Liver (tissue), 9 donors: ENCODE data around the gene GTPBP6. TPM values are rescaled to one million over a fixed set of nuclear protein-coding genes. Genes with fewer than 3 reads are reported as not detected.

Source experiments
- DNase-seq: peaks from one replicate; pipeline ENCODE4 v3.0.0-alpha.2; 2017; ENCODE audit warnings: low spot score
- H3K27ac ChIP-seq, 2 donors: one replicate each; pipeline ENCODE4 v1.7.0; 2013; ENCODE audit warnings: inconsistent platforms in 2 of 2, low read length in 2 of 2, control low read depth in 1 of 2, low read depth in 1 of 2, mild to moderate bottlenecking in 1 of 2
- H3K27me3 ChIP-seq, 4 donors: one replicate each; pipeline versions ENCODE4 v1.6.1 to v1.7.0; 2013; ENCODE audit warnings: low read length in 3 of 4, inconsistent platforms in 1 of 4, mild to moderate bottlenecking in 1 of 4, moderate library complexity in 1 of 4; ENCODE audit not compliant: control insufficient read depth in 4 of 4, insufficient read depth in 4 of 4
- H3K36me3 ChIP-seq, 4 donors: one replicate each; pipeline versions ENCODE4 v1.6.1 to v1.7.0; 2013; ENCODE audit warnings: low read length in 3 of 4, mild to moderate bottlenecking in 3 of 4, low read depth in 1 of 4, moderate library complexity in 1 of 4; ENCODE audit not compliant: control insufficient read depth in 4 of 4, insufficient read depth in 3 of 4
- H3K4me1 ChIP-seq, 4 donors: one replicate each; pipeline versions ENCODE4 v1.6.1 to v1.7.0; 2013; ENCODE audit warnings: low read length in 3 of 4, mild to moderate bottlenecking in 3 of 4, moderate library complexity in 1 of 4; ENCODE audit not compliant: control insufficient read depth in 4 of 4, insufficient read depth in 4 of 4
- H3K4me3 ChIP-seq, 3 donors: one replicate each; pipeline versions ENCODE4 v1.6.1 to v1.7.0; 2013; ENCODE audit warnings: low read length in 3 of 3, control low read depth in 1 of 3, low read depth in 1 of 3, mild to moderate bottlenecking in 1 of 3
- H3K9ac ChIP-seq, 2 donors: one replicate each; pipeline ENCODE4 v1.7.0; 2013; ENCODE audit warnings: low read length in 2 of 2, mild to moderate bottlenecking in 2 of 2, moderate library complexity in 2 of 2, control low read depth in 1 of 2, low read depth in 1 of 2
- H3K9me3 ChIP-seq, 4 donors: one replicate each; pipeline versions ENCODE4 v1.6.1 to v1.7.0; 2013; ENCODE audit warnings: low read length in 3 of 4; ENCODE audit not compliant: control insufficient read depth in 4 of 4
- ATF3 ChIP-seq: IDR thresholded peaks from 2 replicates; pipeline ENCODE4 v1.6.1; 2016; ENCODE audit warnings: antibody characterized with exemption
- FOXA1 ChIP-seq: IDR thresholded peaks from 2 replicates; pipeline ENCODE4 v1.6.1; 2016; ENCODE audit warnings: antibody characterized with exemption
- FOXA2 ChIP-seq: IDR thresholded peaks from 2 replicates; pipeline ENCODE4 v1.6.1; 2016; ENCODE audit warnings: antibody characterized with exemption
- HNF4A ChIP-seq, 2 donors: conservative IDR thresholded peaks; 2 replicates each; pipeline ENCODE4 v1.6.1; 2016; ENCODE audit warnings: antibody characterized with exemption in 2 of 2, mild to moderate bottlenecking in 2 of 2
- REST ChIP-seq: IDR thresholded peaks from 2 replicates; pipeline ENCODE4 v1.6.1; 2016; ENCODE audit warnings: antibody characterized with exemption, mild to moderate bottlenecking
- SP1 ChIP-seq: IDR thresholded peaks from 2 replicates; pipeline ENCODE4 v1.6.1; 2018; ENCODE audit warnings: antibody characterized with exemption, mild to moderate bottlenecking
- TAF1 ChIP-seq: conservative IDR thresholded peaks from 2 replicates; pipeline ENCODE4 v1.6.1; 2016; ENCODE audit warnings: antibody characterized with exemption, mild to moderate bottlenecking
- WGBS: extraction: QIAGEN DNeasy Blood & Tissue Kit; methylation state at CpG from one replicate; pipeline ENCODE4 v1.1.7; 2013; 5-methylcytosine and 5-hydroxymethylcytosine counted together
- polyA plus RNA-seq, 2 donors: library from polyadenylated mRNA; stranded (reverse) in 1 of 2; unstranded in 1 of 2; fragments of 200-250 nt in 1 of 2; fragments of >200 nt in 1 of 2; fragmentation: Nextera tagmentation in 1 of 2; extraction: Ambion mirVana in 1 of 2; gene quantifications; one replicate each; pipeline versions ENCODE4 v1.2.1 to v1.2.3, GENCODE V29; 2013 to 2015
- total RNA-seq, 2 donors: library from RNA; depleted of rRNA; stranded (reverse); fragments of >200 nt; gene quantifications; one replicate each; pipeline ENCODE4 v1.2.3, GENCODE V29; 2014
- TF ChIP-seq, protein P1 (sequence below): IDR thresholded peaks from 2 replicates; pipeline ENCODE4 v1.6.1; 2016; ENCODE audit warnings: antibody characterized with exemption
- TF ChIP-seq, protein P2 (sequence below): fragments of 150-350 bp; IDR thresholded peaks from 2 replicates; pipeline ENCODE4 v1.5.1; 2017; ENCODE audit warnings: improper control_type of control experiment, low read depth, low read length; ENCODE audit not compliant: missing input control
- donor health status: healthy.
- donor health status: healthy.
- donor health status: healthy.
- donor health status: healthy.
- donor health status: healthy.

The GTPBP6 gene
- total and polyA plus RNA-seq, 4 donors, result 11.3 to 29.2 (median 16.6) TPM

- TF ChIP-seq, protein P1, sequence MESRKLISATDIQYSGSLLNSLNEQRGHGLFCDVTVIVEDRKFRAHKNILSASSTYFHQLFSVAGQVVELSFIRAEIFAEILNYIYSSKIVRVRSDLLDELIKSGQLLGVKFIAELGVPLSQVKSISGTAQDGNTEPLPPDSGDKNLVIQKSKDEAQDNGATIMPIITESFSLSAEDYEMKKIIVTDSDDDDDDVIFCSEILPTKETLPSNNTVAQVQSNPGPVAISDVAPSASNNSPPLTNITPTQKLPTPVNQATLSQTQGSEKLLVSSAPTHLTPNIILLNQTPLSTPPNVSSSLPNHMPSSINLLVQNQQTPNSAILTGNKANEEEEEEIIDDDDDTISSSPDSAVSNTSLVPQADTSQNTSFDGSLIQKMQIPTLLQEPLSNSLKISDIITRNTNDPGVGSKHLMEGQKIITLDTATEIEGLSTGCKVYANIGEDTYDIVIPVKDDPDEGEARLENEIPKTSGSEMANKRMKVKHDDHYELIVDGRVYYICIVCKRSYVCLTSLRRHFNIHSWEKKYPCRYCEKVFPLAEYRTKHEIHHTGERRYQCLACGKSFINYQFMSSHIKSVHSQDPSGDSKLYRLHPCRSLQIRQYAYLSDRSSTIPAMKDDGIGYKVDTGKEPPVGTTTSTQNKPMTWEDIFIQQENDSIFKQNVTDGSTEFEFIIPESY, result no peak
These were observed 35.3 kb upstream of the GTPBP6 start (continued) for GRCh38 chrX:353566-354535.

DNA sequence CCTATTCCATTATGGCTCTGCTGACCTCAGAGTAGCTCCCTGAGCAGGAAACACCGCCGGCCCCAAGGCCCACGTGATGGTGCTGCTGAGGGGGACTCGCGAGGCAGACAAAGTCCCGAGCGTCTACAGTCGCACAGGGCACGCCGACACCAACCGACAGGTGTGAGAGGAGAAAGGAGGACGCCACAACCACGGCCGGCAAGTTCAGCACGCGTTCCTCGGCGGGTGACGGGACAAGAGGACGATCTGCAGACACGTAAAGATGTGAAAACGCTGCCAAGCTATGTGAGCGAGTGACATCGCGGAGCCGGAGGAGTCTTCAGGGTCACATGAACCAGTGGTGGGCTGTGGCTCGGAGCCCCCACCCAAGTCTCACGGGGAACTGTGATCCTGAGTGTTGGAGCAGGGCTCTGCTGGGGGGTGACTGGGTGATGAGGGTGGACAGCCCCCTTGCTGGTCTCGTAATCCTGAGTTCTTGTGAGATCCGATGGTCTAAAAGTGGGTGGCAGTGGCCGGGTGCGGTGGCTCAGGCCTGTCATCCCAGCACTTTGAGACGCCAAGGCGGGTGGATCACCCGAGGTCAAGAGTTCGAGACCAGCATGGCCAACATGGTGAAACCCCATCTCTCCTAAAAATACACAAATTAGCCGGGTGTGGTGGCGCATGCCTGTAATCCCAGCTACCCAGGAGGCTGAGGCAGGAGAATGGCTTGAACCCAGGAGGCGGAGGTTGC is 34.2 kb upstream of the GTPBP6 start:
- no peak for DNase-seq
- H3K36me3 ChIP-seq, result peaks cover 0 to 3% (median 1%) of the 10 kb centered on the region in 4 donors
- no peak overlapping the region for H3K4me3 ChIP-seq
- 97% methylated on average over 39 of the region's 39 CpGs for WGBS
- H3K27me3 ChIP-seq, result no peaks in the 10 kb centered on the region
- no peaks in the 10 kb centered on the region for H3K4me1 ChIP-seq
- TF ChIP-seq, protein P2, sequence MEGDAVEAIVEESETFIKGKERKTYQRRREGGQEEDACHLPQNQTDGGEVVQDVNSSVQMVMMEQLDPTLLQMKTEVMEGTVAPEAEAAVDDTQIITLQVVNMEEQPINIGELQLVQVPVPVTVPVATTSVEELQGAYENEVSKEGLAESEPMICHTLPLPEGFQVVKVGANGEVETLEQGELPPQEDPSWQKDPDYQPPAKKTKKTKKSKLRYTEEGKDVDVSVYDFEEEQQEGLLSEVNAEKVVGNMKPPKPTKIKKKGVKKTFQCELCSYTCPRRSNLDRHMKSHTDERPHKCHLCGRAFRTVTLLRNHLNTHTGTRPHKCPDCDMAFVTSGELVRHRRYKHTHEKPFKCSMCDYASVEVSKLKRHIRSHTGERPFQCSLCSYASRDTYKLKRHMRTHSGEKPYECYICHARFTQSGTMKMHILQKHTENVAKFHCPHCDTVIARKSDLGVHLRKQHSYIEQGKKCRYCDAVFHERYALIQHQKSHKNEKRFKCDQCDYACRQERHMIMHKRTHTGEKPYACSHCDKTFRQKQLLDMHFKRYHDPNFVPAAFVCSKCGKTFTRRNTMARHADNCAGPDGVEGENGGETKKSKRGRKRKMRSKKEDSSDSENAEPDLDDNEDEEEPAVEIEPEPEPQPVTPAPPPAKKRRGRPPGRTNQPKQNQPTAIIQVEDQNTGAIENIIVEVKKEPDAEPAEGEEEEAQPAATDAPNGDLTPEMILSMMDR, result no peak
- TF ChIP-seq FOXA1, result no peak
- TF ChIP-seq REST, result no peak
- no peak for TF ChIP-seq FOXA2
- TF ChIP-seq SP1, result no peak
- TF ChIP-seq ATF3, result no peak
- H3K9me3 ChIP-seq, result no peaks in the 10 kb centered on the region
- H3K9ac ChIP-seq, result no peak overlapping the region
- no peak overlapping the region for H3K27ac ChIP-seq

- no peak for DNase-seq
- 96% methylated on average over 27 of the region's 27 CpGs for WGBS
- H3K4me3 ChIP-seq, result no peak overlapping the region
- H3K27ac ChIP-seq, result no peak overlapping the region
- TF ChIP-seq TAF1, result no peak
- no peak for TF ChIP-seq FOXA2
- TF ChIP-seq HNF4A (conservative IDR thresholded peaks at IDR 0.05), result no peak
- TF ChIP-seq, protein P1, result no peak
- no peak overlapping the region for H3K9ac ChIP-seq
- no peaks in the 10 kb centered on the region for H3K9me3 ChIP-seq
- no peaks in the 10 kb centered on the region for H3K4me1 ChIP-seq
- no peaks in the 10 kb centered on the region for H3K27me3 ChIP-seq
- H3K36me3 ChIP-seq, result peaks cover 0 to 3% (median 1%) of the 10 kb centered on the region in 4 donors
These were observed 33.6 kb upstream of the GTPBP6 start for GRCh38 chrX:352181-352580.
